ENCODE measurements around the gene PLCB4.

DNA sequence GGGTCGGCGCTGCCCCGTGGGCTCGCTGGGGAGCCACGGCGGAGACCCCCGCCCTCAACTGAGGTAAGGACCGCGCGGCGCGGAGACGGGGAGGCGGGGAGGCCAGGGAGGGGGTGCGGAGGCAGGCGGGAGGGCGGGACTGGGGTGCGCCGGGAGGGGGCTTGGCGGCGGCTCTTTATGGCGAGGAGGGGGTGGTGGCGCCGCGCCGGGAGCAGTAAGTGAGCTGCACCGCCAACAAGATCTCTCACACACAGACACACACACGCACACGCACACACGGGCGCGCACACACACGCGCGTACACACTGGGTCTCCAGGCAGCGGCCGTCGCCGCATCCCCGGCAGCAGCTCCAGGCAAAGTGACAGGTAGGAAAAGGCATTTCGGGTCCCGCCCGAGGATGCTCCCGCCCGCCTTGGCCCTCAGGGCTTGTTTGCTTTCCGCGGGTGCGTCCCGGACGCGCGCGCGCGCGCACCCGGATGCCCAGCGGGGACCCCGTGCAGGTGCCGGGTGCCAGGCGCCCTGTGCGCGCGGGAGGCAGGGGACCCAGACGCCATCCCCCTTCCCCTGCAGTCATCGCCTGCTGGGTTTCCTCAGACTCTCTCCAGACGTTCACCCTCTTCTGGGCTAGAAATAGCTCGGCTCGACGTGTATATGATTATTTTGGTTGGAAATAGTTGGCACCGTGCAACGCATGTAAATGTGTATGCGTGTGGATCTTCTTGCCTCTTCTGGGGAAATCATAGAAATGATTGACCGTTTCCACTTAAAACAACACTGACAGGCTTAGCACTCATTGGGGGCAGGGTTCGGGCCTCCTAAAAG, at the start of gene PLCB4:
- TF ChIP-seq, protein P1, sequence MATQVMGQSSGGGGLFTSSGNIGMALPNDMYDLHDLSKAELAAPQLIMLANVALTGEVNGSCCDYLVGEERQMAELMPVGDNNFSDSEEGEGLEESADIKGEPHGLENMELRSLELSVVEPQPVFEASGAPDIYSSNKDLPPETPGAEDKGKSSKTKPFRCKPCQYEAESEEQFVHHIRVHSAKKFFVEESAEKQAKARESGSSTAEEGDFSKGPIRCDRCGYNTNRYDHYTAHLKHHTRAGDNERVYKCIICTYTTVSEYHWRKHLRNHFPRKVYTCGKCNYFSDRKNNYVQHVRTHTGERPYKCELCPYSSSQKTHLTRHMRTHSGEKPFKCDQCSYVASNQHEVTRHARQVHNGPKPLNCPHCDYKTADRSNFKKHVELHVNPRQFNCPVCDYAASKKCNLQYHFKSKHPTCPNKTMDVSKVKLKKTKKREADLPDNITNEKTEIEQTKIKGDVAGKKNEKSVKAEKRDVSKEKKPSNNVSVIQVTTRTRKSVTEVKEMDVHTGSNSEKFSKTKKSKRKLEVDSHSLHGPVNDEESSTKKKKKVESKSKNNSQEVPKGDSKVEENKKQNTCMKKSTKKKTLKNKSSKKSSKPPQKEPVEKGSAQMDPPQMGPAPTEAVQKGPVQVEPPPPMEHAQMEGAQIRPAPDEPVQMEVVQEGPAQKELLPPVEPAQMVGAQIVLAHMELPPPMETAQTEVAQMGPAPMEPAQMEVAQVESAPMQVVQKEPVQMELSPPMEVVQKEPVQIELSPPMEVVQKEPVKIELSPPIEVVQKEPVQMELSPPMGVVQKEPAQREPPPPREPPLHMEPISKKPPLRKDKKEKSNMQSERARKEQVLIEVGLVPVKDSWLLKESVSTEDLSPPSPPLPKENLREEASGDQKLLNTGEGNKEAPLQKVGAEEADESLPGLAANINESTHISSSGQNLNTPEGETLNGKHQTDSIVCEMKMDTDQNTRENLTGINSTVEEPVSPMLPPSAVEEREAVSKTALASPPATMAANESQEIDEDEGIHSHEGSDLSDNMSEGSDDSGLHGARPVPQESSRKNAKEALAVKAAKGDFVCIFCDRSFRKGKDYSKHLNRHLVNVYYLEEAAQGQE (IDR thresholded peaks at IDR 0.05; ENCODE audit: insufficient read depth in 1 of 2, low read depth in 2 of 2, low read length in 2 of 2), result no peak
- TF ChIP-seq POLR2AphosphoS5 (IDR thresholded peaks at IDR 0.05; ENCODE audit: low read depth, low read length) (no peak), TAF1 (IDR thresholded peaks at IDR 0.05; ENCODE audit: borderline replicate concordance, insufficient read depth, low read length) (no peak), SIN3A (IDR thresholded peaks at IDR 0.05; ENCODE audit: borderline replicate concordance, insufficient read depth, low read length) (no peak), FOXP2 (optimal IDR thresholded peaks at IDR 0.05; ENCODE audit: borderline replicate concordance, extremely low read depth, extremely low read length, insufficient read depth) (no peak)

All from PFSK-1 (cell line).